ENCODE data around the gene EPG5.

GRCh38 chr18:45830917-45831316 lies 136.2 kb downstream of the EPG5 start:
- TF ChIP-seq, protein P1, sequence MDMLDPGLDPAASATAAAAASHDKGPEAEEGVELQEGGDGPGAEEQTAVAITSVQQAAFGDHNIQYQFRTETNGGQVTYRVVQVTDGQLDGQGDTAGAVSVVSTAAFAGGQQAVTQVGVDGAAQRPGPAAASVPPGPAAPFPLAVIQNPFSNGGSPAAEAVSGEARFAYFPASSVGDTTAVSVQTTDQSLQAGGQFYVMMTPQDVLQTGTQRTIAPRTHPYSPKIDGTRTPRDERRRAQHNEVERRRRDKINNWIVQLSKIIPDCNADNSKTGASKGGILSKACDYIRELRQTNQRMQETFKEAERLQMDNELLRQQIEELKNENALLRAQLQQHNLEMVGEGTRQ (IDR thresholded peaks at IDR 0.05; ENCODE audit: low read depth, low read length) = no peak
- TF ChIP-seq, protein P2, sequence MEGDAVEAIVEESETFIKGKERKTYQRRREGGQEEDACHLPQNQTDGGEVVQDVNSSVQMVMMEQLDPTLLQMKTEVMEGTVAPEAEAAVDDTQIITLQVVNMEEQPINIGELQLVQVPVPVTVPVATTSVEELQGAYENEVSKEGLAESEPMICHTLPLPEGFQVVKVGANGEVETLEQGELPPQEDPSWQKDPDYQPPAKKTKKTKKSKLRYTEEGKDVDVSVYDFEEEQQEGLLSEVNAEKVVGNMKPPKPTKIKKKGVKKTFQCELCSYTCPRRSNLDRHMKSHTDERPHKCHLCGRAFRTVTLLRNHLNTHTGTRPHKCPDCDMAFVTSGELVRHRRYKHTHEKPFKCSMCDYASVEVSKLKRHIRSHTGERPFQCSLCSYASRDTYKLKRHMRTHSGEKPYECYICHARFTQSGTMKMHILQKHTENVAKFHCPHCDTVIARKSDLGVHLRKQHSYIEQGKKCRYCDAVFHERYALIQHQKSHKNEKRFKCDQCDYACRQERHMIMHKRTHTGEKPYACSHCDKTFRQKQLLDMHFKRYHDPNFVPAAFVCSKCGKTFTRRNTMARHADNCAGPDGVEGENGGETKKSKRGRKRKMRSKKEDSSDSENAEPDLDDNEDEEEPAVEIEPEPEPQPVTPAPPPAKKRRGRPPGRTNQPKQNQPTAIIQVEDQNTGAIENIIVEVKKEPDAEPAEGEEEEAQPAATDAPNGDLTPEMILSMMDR (conservative IDR thresholded peaks at IDR 0.05; ENCODE audit: low read depth, low read length) = no peak
- TF ChIP-seq SMC3 (IDR thresholded peaks at IDR 0.05; ENCODE audit: low read depth, low read length) = no peak

Measured in IMR-90 (cell line).